HCT116 (cell line): ENCODE measurements around the gene AQP10. TPM values are rescaled to one million over a fixed set of nuclear protein-coding genes. Genes with fewer than 3 reads are reported as not detected.

Experiments used
- ATAC-seq: fragments of 200-7000 bp; cut with Tn5 transposase; 2 replicates; pipeline ENCODE4 v1.9.1; 2020; ENCODE audit warnings: mild to moderate bottlenecking, moderate library complexity
- BruUV-seq: library from RNA; stranded (reverse); fragments of 400-500 nt; replicated peaks from 2 replicates; lab custom pipeline; 2021; lab: Mats Ljungman, UMichigan
- CTCF ChIA-PET: fragments of 300-600 bp; sonication (Branson Sonifier 250); formaldehyde crosslinking; loops from one replicate; lab custom pipeline; 2021; ENCODE audit warnings: antibody characterized with exemption; lab: Charles Lee
- POLR2A ChIA-PET: fragments of 300-600, 350-600 bp; sonication (Branson Sonifier 250); formaldehyde crosslinking; loops from one replicate; lab custom pipeline; 2021; ENCODE audit warnings: antibody characterized with exemption; lab: Charles Lee
- RAD21 ChIA-PET, 2 experiments: fragments of 300-600 bp; sonication (Branson Sonifier 250); formaldehyde crosslinking; loops; one replicate each; lab custom pipeline; 2023; ENCODE audit warnings: low total read pairs in 2 of 2; ENCODE audit not compliant: uncharacterized antibody in 2 of 2, unreplicated experiment in 2 of 2, low non-redundant PET in 1 of 2; lab: Charles Lee
- DNase-seq: peaks from one replicate; pipeline ENCODE4 v3.0.0-alpha.2; 2010; ENCODE audit warnings: low read depth, low spot score
- H2AFZ ChIP-seq: fragments of 200-600 bp; shearing (Covaris generic), sonication (generic); 2 replicates; pipeline ENCODE4 v1.6.1; 2017; ENCODE audit warnings: low read depth, mixed run types, mixed read lengths, antibody characterized with exemption, low read length; ENCODE audit not compliant: poor library complexity, severe bottlenecking
- H3K27ac ChIP-seq: 2 replicates; pipeline ENCODE4 v1.5.1; 2012; ENCODE audit warnings: low read depth, low read length
- H3K27me3 ChIP-seq: fragments of 200-600 bp; sonication (generic); 2 replicates; pipeline ENCODE4 v1.6.1; 2016; ENCODE audit warnings: mixed run types, low read length, mixed read lengths; ENCODE audit not compliant: insufficient read depth
- H3K36me3 ChIP-seq, 2 experiments: fragments of 200-500 bp in 1 of 2; fragments of 200-600 bp in 1 of 2; sonication (Bioruptor generic) in 1 of 2; sonication (generic) in 1 of 2; 2 replicates each; pipeline versions ENCODE4 v1.5.1 to v1.6.1; 2014 to 2016; ENCODE audit warnings: low read length in 2 of 2, inconsistent platforms in 1 of 2, mixed read lengths in 1 of 2, mixed run types in 1 of 2; ENCODE audit not compliant: insufficient read depth in 2 of 2, control insufficient read depth in 1 of 2
- H3K4me1 ChIP-seq, 2 experiments: fragments of 200-600 bp in 1 of 2; sonication (generic) in 1 of 2; 2 replicates each; pipeline versions ENCODE4 v1.5.1 to v1.6.1; 2012 to 2017; ENCODE audit warnings: low read length in 2 of 2, inconsistent platforms in 1 of 2, mild to moderate bottlenecking in 1 of 2, mixed read lengths in 1 of 2, mixed run types in 1 of 2, moderate library complexity in 1 of 2; ENCODE audit not compliant: insufficient read depth in 2 of 2, control insufficient read depth in 1 of 2
- H3K4me2 ChIP-seq: fragments of 200-600 bp; sonication (generic); 2 replicates; pipeline ENCODE4 v1.6.1; 2017; ENCODE audit warnings: mixed run types, low read length, mixed read lengths
- H3K4me3 ChIP-seq, 2 experiments: fragments of 200-600 bp in 1 of 2; sonication (generic) in 1 of 2; replicated peaks in 1 of 2; 2 replicates each; pipeline ENCODE4 v1.5.1; 2011 to 2016; ENCODE audit warnings: low read length in 2 of 2, control low read depth in 1 of 2, low read depth in 1 of 2, mild to moderate bottlenecking in 1 of 2, mixed read lengths in 1 of 2, mixed run types in 1 of 2
- H3K79me2 ChIP-seq: fragments of 200-600 bp; sonication (generic); 2 replicates; pipeline ENCODE4 v1.6.1; 2017; ENCODE audit warnings: mild to moderate bottlenecking, mixed run types, low read length, moderate library complexity, mixed read lengths; ENCODE audit not compliant: insufficient read depth
- H3K9ac ChIP-seq: fragments of 200-600 bp; sonication (generic); 2 replicates; pipeline ENCODE4 v1.6.1; 2016; ENCODE audit warnings: low read length, mixed read lengths
- H3K9me2 ChIP-seq: fragments of 200-600 bp; sonication (generic), shearing (Covaris generic); 2 replicates; pipeline ENCODE4 v1.6.1; 2017; ENCODE audit warnings: mixed run types, mild to moderate bottlenecking, moderate library complexity; ENCODE audit not compliant: insufficient read depth
- H3K9me3 ChIP-seq, 2 experiments: fragments of 200-500 bp in 1 of 2; fragments of 200-600 bp in 1 of 2; sonication (Bioruptor generic) in 1 of 2; sonication (generic) in 1 of 2; 2 replicates each; pipeline ENCODE4 v1.6.1; 2014 to 2017; ENCODE audit warnings: low read length in 2 of 2, mixed read lengths in 2 of 2, inconsistent platforms in 1 of 2, low read depth in 1 of 2, mild to moderate bottlenecking in 1 of 2, mixed run types in 1 of 2, moderate library complexity in 1 of 2; ENCODE audit not compliant: control insufficient read depth in 1 of 2, insufficient read depth in 1 of 2
- H4K20me1 ChIP-seq: fragments of 200-600 bp; sonication (generic), shearing (Covaris generic); 2 replicates; pipeline ENCODE4 v1.6.1; 2017; ENCODE audit warnings: mixed run types, mild to moderate bottlenecking, moderate library complexity; ENCODE audit not compliant: insufficient read depth
- CBX3 ChIP-seq: IDR thresholded peaks from 2 replicates; pipeline ENCODE4 v1.6.1; 2012; ENCODE audit warnings: low read depth
- CTCF ChIP-seq, 3 experiments: fragments of 200-600 bp in 1 of 3; sonication (generic) in 1 of 3; IDR thresholded peaks in 2 of 3; conservative IDR thresholded peaks in 1 of 3; 2 replicates each; pipeline ENCODE4 v1.5.1; 2012 to 2017; ENCODE audit warnings: low read depth in 2 of 3, low read length in 2 of 3, antibody characterized with exemption in 1 of 3, borderline replicate concordance in 1 of 3, control low read depth in 1 of 3, mild to moderate bottlenecking in 1 of 3, mixed read lengths in 1 of 3, mixed run types in 1 of 3, moderate library complexity in 1 of 3; ENCODE audit not compliant: insufficient read depth in 1 of 3
- ELF1 ChIP-seq: IDR thresholded peaks from 2 replicates; pipeline ENCODE4 v1.6.1; 2012; ENCODE audit warnings: low read depth, borderline replicate concordance
- POLR2AphosphoS5 ChIP-seq: IDR thresholded peaks from 2 replicates; pipeline ENCODE4 v1.6.1; 2011; ENCODE audit warnings: mild to moderate bottlenecking, low read depth, low read length, moderate library complexity
- SIN3A ChIP-seq: IDR thresholded peaks from 2 replicates; pipeline ENCODE4 v1.6.1; 2012; ENCODE audit warnings: low read depth
- SRF ChIP-seq: IDR thresholded peaks from 2 replicates; pipeline ENCODE4 v1.6.1; 2012; ENCODE audit warnings: low read depth
- TCF7L2 ChIP-seq: IDR thresholded peaks from 2 replicates; pipeline ENCODE4 v1.7.0; 2011; ENCODE audit warnings: borderline replicate concordance, inconsistent platforms; ENCODE audit not compliant: insufficient read depth, insufficient read length; ENCODE audit errors: extremely low read depth
- ZBTB33 ChIP-seq: IDR thresholded peaks from 2 replicates; pipeline ENCODE4 v1.6.1; 2011; ENCODE audit warnings: mild to moderate bottlenecking, low read length, moderate library complexity; ENCODE audit not compliant: insufficient replicate concordance; ENCODE audit errors: extremely low read depth
- intact Hi-C: fragments of 100-400 bp; cut with micrococcal nuclease; formaldehyde crosslinking; loops from 2 replicates; pipeline ENCODE4 v1.10.0; 2022
- total RNA-seq: library from RNA; stranded (reverse); gene quantifications from one replicate; pipeline ENCODE4 v1.2.1, GENCODE V29; 2021; ENCODE audit not compliant: unreplicated experiment

Gene AQP10
- total RNA-seq, 1 experiment from 2014 or later: not detected

- CTCF ChIA-PET: interaction anchor here (0.7 to 1.8 kb wide), 2 partner anchors 218 to 522 kb away, joined by 3 to 6 read pairs; no protein-coding TSS in a partner anchor
- TF ChIP-seq CBX3 (no peak), CTCF (IDR thresholded peaks at IDR 0.05 in 2 of 3, conservative IDR thresholded peaks at IDR 0.05 in 1 of 3; ENCODE audit: borderline replicate concordance in 1 of 3, insufficient read depth in 1 of 3, low read depth in 2 of 3, low read length in 2 of 3) (peak in 2 of 3 experiments; percentile 38 to 49; a peak in 4 of 6 replicates)
- Histone ChIP-seq H3K79me2 (no peaks in the 10 kb centered on the region), H4K20me1 (no peaks in the 10 kb centered on the region), H3K9me2 (no peaks in the 10 kb centered on the region), H3K9me3 (no peaks in the 10 kb centered on the region), H3K9ac (peak overlapping the region; percentile 50; the same call in 1 of the 2 replicates), H3K27ac (peak overlapping the region; percentile 21; the same call in 1 of the 2 replicates), H3K4me1 (peaks cover 26 to 47% of the 10 kb centered on the region in 2 experiments), H3K4me3 (peak overlapping the region; percentile 45 to 61), H3K36me3 (peaks cover 4 to 16% of the 10 kb centered on the region in 2 experiments; a peak in 2 of 4 replicates), H2AFZ (no peak overlapping the region), H3K27me3 (no peaks in the 10 kb centered on the region), H3K4me2 (peak overlapping the region; percentile 98)
- no peak for ATAC-seq
- RAD21 ChIA-PET: no interaction called here
- intact Hi-C loops: loop anchor here (5.0 to 10.0 kb wide), 2 partner anchors 148 to 216 kb away; no protein-coding TSS in a partner anchor
- POLR2A ChIA-PET: no interaction called here
- DNase-seq: no peak
- BruUV-seq: no TSS peak
Measured at GRCh38 chr1:154329152-154329521, 8.2 kb downstream of the AQP10 start.

DNA sequence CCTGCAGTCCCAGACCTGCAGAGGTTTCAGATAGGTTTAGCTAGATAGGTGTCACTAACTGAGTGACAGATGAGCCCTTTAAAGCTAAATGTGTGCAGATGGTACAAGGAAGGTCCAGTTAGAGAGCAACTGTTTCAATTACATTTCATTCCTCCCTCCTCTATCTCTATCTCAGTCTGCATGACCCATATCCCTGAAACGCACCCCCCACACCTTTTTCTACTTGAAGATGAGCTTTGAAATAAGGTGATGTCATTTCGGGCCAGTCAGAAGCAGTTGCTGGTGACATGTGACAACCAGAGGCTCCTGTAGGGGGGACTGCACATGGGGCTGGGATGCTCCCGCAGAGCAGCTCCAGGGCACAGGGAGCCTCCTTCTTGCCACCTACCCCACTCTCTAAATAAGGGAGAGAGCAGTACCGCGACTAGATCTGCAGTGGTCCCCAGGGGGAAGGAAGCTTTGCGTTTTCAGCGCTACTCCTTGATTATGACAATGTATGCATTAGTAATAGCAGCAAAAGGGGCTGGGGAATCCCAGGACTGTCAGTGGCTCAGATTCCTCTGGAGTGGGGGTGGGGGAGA is 8.7 kb downstream of the AQP10 start:
- Histone ChIP-seq H3K36me3 (peaks cover 4 to 16% of the 10 kb centered on the region in 2 experiments; a peak in 2 of 4 replicates), H3K27me3 (no peaks in the 10 kb centered on the region)
- TF ChIP-seq SIN3A (no peak), TCF7L2 (no peak), ZBTB33 (no peak), SRF (no peak), CTCF (IDR thresholded peaks at IDR 0.05 in 2 of 3, conservative IDR thresholded peaks at IDR 0.05 in 1 of 3; ENCODE audit: borderline replicate concordance in 1 of 3, insufficient read depth in 1 of 3, low read depth in 2 of 3, low read length in 2 of 3) (no peak), ELF1 (no peak), POLR2AphosphoS5 (no peak), CBX3 (no peak)

More for the DNA sequence above, 8.7 kb downstream of the AQP10 start:
- Histone ChIP-seq H3K4me3 (no peak overlapping the region), H3K4me2 (peak overlapping the region; percentile 98; the same call in 1 of the 2 replicates), H3K9me3 (no peaks in the 10 kb centered on the region), H3K79me2 (no peaks in the 10 kb centered on the region), H2AFZ (no peak overlapping the region), H4K20me1 (no peaks in the 10 kb centered on the region), H3K4me1 (peaks cover 26 to 42% of the 10 kb centered on the region in 2 experiments), H3K27ac (no peak overlapping the region), H3K9me2 (no peaks in the 10 kb centered on the region), H3K9ac (no peak overlapping the region)
- ChIA-PET CTCF (interaction anchor here (0.7 to 1.8 kb wide), 2 partner anchors 217 to 522 kb away, joined by 3 to 6 read pairs; no protein-coding TSS in a partner anchor), RAD21 (no interaction called here), POLR2A (no interaction called here)
- DNase-seq: no peak
- ATAC-seq: no peak
- BruUV-seq: TSS peak; percentile 16
- intact Hi-C loops: loop anchor here (5.0 to 10.0 kb wide), 2 partner anchors 148 to 215 kb away; no protein-coding TSS in a partner anchor
